Ishikawa (cell line): ENCODE data around the gene IL19.
A peak's percentile ranks its signal among the peaks of the same experiment; 100 is the strongest.

ENCODE experiments used
- CEBPB ChIP-seq: IDR thresholded peaks from 2 replicates; pipeline ENCODE4 v1.6.1; 2012
- CREB1 ChIP-seq: IDR thresholded peaks from 2 replicates; pipeline ENCODE4 v1.6.1; 2012; ENCODE audit warnings: low read depth
- EGR1 ChIP-seq: IDR thresholded peaks from 2 replicates; pipeline ENCODE4 v1.6.1; 2012
- EP300 ChIP-seq: IDR thresholded peaks from 2 replicates; pipeline ENCODE4 v1.6.1; 2012; ENCODE audit warnings: borderline replicate concordance
- FOXM1 ChIP-seq: IDR thresholded peaks from 2 replicates; pipeline ENCODE4 v1.6.1; 2012; ENCODE audit warnings: low read depth, borderline replicate concordance
- MAX ChIP-seq: IDR thresholded peaks from 2 replicates; pipeline ENCODE4 v1.6.1; 2012
- NFIC ChIP-seq: IDR thresholded peaks from 2 replicates; pipeline ENCODE4 v1.6.1; 2012
- RAD21 ChIP-seq: IDR thresholded peaks from 2 replicates; pipeline ENCODE4 v1.6.1; 2012; ENCODE audit warnings: low read depth
- TAF1 ChIP-seq: IDR thresholded peaks from 2 replicates; pipeline ENCODE4 v1.6.1; 2012; ENCODE audit warnings: low read depth, mild to moderate bottlenecking
- TCF12 ChIP-seq: IDR thresholded peaks from 2 replicates; pipeline ENCODE4 v1.6.1; 2012; ENCODE audit warnings: low read depth
- TEAD4 ChIP-seq: IDR thresholded peaks from 2 replicates; pipeline ENCODE4 v1.6.1; 2012
- YY1 ChIP-seq: IDR thresholded peaks from 2 replicates; pipeline ENCODE4 v1.6.1; 2012; ENCODE audit warnings: low read depth
- ZBTB7A ChIP-seq: IDR thresholded peaks from 2 replicates; pipeline ENCODE4 v1.6.1; 2012; ENCODE audit warnings: low read depth
- TF ChIP-seq, protein P1 (sequence below): IDR thresholded peaks from 2 replicates; pipeline ENCODE4 v1.6.1; 2012; ENCODE audit warnings: low read depth, mild to moderate bottlenecking
- TF ChIP-seq, protein P2 (sequence below): IDR thresholded peaks from 2 replicates; pipeline ENCODE4 v1.6.1; 2012

Gene IL19

GRCh38 chr1:206723805-206724472 is 46.6 kb upstream of the IL19 start:
- TF ChIP-seq MAX (no peak), CEBPB (0 out of 2 replicates have a peak, but pooled peaks have one; percentile 21)

DNA sequence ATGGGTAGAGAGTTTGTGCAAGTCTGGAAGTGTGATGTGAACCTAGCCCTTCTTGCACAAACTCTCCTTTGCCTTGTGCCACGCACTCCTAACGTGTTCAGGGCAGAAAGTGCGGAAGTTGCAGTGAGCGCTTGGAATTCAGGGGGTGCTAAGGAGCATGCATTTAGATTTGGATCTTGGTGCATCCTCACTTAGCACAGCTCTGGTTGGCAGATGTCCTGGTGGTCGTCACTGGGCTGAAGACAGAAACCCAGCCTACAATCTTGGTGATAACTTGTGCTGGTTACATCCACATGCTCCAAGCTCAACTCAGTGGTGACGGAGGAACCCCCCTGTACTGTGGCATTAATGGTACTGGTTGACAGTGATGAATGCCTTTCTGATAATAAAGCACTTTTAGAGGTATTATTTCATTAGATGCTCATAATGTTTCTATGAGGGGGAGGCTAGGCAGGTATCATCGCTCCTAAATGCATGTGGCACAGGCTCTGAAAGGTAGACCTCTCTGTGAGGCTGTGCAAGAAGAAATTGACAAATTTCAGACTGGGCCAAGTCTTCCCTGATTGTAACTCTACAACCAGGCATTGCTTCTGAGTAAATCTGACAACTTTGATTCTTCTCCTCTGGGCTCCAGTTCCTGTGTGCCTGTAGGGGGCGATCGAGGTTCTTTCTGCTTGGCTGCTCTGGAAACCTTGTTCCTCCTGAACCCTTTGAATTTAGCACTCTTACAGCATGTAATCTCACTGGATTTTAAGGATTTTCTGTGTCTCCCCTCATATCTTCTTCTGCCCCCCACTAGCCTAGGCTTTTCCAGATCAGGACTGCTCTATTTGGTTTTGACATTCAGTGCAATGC is 45.2 kb upstream of the IL19 start:
- TF ChIP-seq CEBPB (no peak), RAD21 (peak; percentile 22)

DNA sequence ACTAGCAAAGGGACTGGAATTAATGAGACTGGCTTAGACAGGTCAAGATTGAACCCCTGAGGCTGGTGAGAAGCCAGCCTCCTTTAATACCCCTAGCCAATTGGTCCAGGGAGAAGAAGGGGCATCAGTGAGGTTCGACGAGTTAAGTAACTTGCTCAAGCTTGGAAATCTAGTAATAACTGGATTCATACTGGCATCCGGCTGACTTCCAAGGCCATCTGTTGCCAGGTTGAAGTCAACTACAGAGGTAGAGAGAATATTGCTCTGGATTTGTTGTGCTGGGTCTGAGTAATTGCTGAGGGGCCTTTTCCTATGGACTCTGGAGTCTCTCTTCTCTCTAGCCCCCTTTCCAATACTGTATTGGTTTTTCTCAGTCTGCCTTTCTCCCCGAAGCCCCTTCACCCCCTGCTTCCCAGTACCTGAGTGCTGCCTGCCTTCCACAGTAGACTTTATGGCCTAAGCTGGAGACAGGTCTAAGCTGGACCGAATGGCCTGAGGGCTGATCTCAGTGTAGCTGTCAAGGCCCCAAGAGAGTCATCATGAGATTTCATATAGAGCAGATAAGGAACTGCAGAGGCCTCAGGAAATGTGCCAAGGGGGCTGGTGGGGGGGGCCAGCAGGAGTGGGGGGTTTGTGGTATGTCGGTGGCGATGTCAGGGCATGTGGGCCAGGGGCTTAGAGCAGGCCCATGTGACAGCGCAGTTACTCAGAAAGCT is 42.4 kb upstream of the IL19 start:
- TF ChIP-seq CEBPB, result no peak
- TF ChIP-seq, protein P1, sequence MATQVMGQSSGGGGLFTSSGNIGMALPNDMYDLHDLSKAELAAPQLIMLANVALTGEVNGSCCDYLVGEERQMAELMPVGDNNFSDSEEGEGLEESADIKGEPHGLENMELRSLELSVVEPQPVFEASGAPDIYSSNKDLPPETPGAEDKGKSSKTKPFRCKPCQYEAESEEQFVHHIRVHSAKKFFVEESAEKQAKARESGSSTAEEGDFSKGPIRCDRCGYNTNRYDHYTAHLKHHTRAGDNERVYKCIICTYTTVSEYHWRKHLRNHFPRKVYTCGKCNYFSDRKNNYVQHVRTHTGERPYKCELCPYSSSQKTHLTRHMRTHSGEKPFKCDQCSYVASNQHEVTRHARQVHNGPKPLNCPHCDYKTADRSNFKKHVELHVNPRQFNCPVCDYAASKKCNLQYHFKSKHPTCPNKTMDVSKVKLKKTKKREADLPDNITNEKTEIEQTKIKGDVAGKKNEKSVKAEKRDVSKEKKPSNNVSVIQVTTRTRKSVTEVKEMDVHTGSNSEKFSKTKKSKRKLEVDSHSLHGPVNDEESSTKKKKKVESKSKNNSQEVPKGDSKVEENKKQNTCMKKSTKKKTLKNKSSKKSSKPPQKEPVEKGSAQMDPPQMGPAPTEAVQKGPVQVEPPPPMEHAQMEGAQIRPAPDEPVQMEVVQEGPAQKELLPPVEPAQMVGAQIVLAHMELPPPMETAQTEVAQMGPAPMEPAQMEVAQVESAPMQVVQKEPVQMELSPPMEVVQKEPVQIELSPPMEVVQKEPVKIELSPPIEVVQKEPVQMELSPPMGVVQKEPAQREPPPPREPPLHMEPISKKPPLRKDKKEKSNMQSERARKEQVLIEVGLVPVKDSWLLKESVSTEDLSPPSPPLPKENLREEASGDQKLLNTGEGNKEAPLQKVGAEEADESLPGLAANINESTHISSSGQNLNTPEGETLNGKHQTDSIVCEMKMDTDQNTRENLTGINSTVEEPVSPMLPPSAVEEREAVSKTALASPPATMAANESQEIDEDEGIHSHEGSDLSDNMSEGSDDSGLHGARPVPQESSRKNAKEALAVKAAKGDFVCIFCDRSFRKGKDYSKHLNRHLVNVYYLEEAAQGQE, result no peak
- TF ChIP-seq NFIC, result no peak
- no peak for TF ChIP-seq EGR1

- no peak for TF ChIP-seq CEBPB
- TF ChIP-seq TCF12, result no peak
- no peak for TF ChIP-seq NFIC
- TF ChIP-seq TEAD4, result no peak
- no peak for TF ChIP-seq EGR1
- no peak for TF ChIP-seq FOXM1
- TF ChIP-seq, protein P2, sequence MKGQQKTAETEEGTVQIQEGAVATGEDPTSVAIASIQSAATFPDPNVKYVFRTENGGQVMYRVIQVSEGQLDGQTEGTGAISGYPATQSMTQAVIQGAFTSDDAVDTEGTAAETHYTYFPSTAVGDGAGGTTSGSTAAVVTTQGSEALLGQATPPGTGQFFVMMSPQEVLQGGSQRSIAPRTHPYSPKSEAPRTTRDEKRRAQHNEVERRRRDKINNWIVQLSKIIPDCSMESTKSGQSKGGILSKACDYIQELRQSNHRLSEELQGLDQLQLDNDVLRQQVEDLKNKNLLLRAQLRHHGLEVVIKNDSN, result no peak
- no peak for TF ChIP-seq TAF1
- no peak for TF ChIP-seq EP300
- no peak for TF ChIP-seq ZBTB7A
- no peak for TF ChIP-seq RAD21
- TF ChIP-seq, protein P1, result no peak
- no peak for TF ChIP-seq CREB1
- TF ChIP-seq MAX, result no peak
- TF ChIP-seq YY1, result no peak
Observed at GRCh38 chr1:206728697-206728987, 41.9 kb upstream of the IL19 start.

DNA sequence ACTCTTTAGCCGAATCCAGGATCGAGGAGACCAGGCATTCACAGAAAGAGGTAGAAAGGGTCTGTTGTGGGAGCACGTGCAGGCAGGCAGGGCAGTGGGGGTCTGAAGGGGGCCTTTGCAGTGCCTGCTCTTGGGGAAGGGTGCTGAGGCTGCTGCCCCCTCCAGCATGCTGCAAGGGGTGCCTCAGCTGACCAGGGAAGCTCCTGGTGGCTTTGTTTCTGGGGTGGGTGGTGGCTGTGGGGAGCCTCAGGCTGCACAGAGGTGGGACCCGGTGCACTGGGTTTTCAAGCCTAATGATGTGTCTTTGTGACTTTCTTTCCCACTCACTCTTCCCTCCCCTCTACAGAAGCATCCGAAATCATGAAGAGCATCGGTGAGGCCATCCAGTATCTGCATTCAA is 41.5 kb upstream of the IL19 start:
- TF ChIP-seq EGR1 (no peak), MAX (no peak), EP300 (no peak), YY1 (no peak), FOXM1 (no peak), NFIC (no peak), RAD21 (no peak), CEBPB (no peak), ZBTB7A (no peak), TAF1 (no peak), CREB1 (no peak), TCF12 (no peak), TEAD4 (no peak)
- TF ChIP-seq, protein P2, result no peak
- TF ChIP-seq, protein P1, result no peak
